NCI-H2196 treated with DMSO at 0.1 percent for 48 hours (cell line): ENCODE measurements around the gene FRMD8.
"Not testable (repeated sequence)": the region's sequence is repeated elsewhere in the genome, so short reads cannot be mapped to it uniquely, and the experiment has no call there.

Experiments
- DNase-seq: peaks from one replicate; lab custom pipeline; 2025; ENCODE audit not compliant: unreplicated experiment; lab: John Stamatoyannopoulos, UW

The FRMD8 gene

DNA sequence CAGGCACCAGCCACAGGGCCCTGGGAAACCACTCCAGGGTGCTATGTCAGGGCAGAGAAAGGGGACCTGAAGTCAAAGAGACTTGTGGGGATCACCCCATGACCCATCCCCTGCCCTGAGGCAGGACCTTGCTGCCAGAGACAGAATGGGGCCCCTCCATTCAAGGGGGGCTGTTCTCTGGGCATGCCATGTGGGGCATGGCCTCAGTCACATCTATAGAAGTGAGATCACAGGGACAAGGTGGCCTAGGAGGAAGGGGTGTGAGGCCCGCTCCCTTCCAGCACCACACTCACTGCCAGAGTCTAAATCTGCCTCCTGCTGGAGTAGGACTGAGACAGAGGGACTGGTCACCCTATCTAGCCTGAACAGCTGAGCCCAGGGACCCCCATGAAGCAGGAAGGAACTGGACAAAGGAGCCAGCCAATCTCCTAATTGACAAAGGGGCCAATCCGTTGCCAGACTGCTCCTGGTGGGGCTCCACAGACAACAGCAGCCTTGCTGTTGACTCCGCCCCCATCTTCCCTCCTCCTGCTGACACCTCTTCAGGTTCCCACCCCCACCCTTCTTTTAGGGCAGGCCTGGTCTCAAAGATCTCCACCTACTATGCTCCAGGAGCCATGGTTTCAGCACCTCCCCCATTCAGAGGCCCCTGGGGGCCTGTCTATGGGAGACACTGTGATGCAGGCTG, 62.1 kb downstream of the FRMD8 start:
- DNase-seq, result no peak

DNA sequence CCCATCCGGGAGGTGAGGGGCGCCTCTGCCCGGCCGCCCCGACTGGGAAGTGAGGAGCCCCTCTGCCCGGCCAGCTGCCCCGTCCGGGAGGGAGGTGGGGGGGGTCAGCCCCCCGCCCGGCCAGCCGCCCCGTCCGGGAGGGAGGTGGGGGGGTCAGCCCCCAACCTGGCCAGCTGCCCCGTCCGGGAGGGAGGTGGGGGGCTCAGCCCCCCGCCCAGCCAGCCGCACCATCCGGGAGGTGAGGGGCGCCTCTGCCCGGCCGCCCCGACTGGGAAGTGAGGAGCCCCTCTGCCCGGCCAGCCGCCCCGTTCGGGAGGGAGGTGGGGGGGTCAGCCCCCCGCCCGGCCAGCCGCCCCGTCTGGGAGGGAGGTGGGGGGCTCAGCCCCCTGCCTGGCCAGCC, 64.9 kb downstream of the FRMD8 start:
- DNase-seq, result not testable (repeated sequence)

DNA sequence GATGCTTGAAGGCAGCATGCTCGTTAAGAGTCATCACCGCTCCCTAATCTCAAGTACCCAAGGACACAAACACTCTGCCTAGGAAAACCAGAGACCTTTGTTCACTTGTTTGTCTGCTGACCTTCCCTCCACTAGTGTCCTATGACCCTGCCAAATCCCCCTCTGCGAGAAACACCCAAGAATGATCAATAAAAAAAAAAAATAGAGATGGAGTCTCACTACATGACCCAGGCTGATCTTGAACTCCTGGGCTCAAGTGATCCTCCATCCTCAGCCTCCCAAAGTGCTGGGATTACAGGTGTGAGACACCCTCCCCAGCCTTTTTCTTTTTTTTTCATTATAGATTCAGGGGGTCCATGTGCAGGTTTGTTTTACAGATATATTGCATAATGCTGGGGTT, 65.8 kb downstream of the FRMD8 start:
- not testable (repeated sequence) for DNase-seq

DNA sequence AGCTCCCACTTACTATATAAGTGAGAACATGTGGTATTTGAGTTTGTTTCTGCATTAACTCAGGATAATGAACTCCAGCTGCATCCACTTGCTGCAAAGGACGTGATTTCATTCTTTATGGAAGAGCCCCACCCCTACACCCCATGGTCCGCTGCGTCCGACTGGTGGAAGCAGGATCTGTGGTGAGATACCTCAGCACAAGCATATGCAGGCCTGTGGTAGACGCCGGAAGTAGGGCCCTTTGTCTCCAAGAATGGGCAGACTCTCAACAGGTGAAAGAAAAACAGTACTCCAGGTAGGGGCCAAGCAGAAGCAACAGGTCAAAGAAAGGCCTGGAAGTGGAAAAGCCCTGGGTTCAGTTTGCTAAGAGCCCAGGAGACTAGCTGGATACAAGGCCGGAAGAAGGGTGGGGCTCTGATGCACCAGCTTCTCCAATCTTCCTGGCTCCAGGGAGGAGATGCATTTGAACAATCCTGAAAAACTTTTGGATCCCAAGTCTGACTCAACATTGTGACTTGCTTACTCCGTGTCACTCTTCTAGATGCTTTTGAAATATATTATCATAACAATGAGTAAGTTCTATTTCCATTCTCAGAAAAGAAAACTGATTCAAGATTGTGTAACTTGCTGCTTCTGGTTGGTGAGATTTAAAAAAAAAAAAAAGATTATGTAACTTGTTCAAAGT, 66.5 kb downstream of the FRMD8 start:
- DNase-seq, result no peak

DNA sequence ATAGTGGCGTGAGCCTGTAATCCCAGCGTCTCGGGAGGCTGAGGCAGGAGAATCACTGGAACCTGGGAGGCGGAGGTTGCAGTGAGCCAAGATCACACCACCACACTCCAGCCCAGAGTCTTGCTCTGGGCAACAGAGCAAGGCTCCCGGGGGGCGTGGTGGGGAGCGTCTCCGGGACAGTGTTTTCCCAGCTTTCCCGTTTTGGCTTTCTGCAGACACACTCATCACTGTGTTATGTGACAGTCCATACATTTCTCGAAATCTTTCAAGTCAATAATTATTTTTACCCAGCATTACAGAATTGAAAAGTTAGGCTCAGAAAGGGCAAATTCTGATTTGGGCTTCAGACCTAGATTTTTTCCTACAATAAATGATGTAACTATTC, 67.9 kb downstream of the FRMD8 start:
- no peak for DNase-seq

DNA sequence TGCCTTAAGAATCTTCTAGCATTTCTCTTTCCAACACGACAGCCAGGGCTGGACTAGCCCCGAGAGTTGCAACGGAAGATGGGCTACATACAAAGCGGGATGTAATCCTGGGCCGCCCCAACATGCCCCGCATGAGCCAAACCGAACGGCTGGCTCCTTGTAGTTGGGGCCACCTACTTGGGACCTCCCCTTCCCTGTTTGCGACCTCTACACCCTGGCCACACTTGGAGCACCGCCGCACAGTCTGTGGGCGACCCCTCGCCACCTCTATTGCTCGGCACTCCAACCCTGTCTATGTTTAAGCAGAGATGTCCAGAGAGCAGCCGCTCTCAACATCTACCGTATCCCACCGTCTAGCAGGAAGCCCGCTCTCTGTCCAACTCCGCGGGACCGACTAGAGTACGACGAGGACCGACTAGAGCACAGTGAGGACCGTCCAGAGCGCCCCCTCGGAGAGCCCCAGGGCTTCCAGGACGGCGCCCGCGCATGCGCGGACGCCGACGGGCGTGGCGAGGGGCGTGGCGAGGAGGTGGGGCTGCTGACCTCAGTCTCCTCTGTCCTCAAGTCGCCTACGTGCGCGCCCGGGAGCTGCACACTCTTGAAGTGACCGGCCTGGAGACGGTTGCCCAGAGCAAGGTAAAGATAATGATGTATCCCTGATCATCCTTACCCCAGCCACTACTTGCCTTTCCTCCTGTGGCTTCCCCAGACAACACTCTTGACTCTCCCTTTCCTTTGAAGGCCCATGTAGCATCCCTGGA, 68.4 kb downstream of the FRMD8 start:
- no peak for DNase-seq

DNA sequence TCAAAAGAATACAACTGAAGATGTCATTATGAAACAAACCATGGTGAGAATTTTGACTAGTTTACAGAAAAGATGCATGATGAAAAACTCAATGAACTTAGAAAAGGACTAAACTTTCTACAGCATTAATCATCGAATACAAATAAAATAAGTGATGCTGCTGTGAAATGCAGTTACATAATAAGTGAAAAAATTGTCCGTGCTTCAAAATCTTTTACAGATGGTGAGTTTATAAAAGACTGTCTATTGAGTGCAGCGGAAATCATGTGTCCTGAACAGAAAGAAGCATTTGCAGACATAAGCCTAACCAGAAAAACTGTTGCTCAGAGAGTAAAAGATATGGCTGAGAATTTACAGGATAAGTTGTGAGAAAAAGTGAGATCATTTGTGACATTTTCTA, 70.0 kb downstream of the FRMD8 start:
- DNase-seq, result no peak

DNA sequence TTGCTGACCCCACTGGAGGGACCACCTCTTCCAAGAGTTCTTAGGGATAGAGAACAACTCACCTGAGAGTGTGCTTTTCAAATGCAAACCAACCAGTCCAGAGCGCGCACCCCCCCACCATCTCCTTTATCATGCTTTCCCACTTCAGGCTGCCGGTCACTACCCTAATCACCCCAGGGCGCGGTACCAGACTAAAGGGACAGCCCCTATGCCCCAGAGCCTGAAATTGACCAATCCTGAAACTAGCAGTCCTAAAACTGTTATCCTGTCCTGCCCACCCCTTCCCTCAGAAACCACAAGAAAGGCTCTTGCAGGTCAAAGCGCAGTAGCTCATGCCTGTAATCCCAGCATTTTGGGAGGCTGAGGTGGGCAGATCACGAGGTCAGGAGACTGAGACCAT, 73.1 kb downstream of the FRMD8 start:
- DNase-seq, result no peak
